ENCODE measurements around the gene CD1D. TPM values are rescaled to one million over a fixed set of nuclear protein-coding genes. Genes with fewer than 3 reads are reported as not detected.

The CD1D gene
- polyA plus RNA-seq (ENCODE audit: insufficient read length in 3 of 3) = 1 to 10 TPM; 5.6 to 6.5 (median 6.1) TPM

GRCh38 chr1:158180741-158181576, at the start of gene CD1D:
TSS of gene CD1D (plus strand) at chr1:158180895. CDS start at chr1:158181102, 207 bp downstream.
- DNase-seq (ENCODE audit: low read depth in 3 of 3, low spot score in 2 of 3) = peak in 1 of 3 donors; percentile 46

GRCh38 chr1:158131217-158131616, 49.5 kb upstream of the CD1D start:
- DNase-seq (ENCODE audit: low read depth in 3 of 3, low spot score in 2 of 3) = no peak

- DNase-seq (ENCODE audit: low read depth in 3 of 3, low spot score in 2 of 3) = no peak
Measured at GRCh38 chr1:158140764-158141192, 39.9 kb upstream of the CD1D start.

- no peak for DNase-seq (ENCODE audit: low read depth in 3 of 3, low spot score in 2 of 3)
Measured at GRCh38 chr1:158145173-158145719, 35.4 kb upstream of the CD1D start.

GRCh38 chr1:158146165-158146564, 34.5 kb upstream of the CD1D start:
- DNase-seq (ENCODE audit: low read depth in 3 of 3, low spot score in 2 of 3) = no peak

GRCh38 chr1:158146739-158147138, 34.0 kb upstream of the CD1D start:
- no peak for DNase-seq (ENCODE audit: low read depth in 3 of 3, low spot score in 2 of 3)

GRCh38 chr1:158147401-158147800, 33.3 kb upstream of the CD1D start:
- DNase-seq (ENCODE audit: low read depth in 3 of 3, low spot score in 2 of 3) = no peak

- DNase-seq (ENCODE audit: low read depth in 3 of 3, low spot score in 2 of 3) = no peak
Measured at GRCh38 chr1:158147869-158148268, 32.8 kb upstream of the CD1D start.

- DNase-seq (ENCODE audit: low read depth in 3 of 3, low spot score in 2 of 3) = no peak
Measured at GRCh38 chr1:158148468-158148867, 32.2 kb upstream of the CD1D start.

GRCh38 chr1:158149175-158149574, 31.5 kb upstream of the CD1D start:
- DNase-seq (ENCODE audit: low read depth in 3 of 3, low spot score in 2 of 3) = no peak

- peak; percentile 80 to 91 (median 88) for DNase-seq (ENCODE audit: low read depth in 3 of 3, low spot score in 2 of 3)
Measured at GRCh38 chr1:158149577-158150269, 31.0 kb upstream of the CD1D start.

- no peak for DNase-seq (ENCODE audit: low read depth in 3 of 3, low spot score in 2 of 3)
Measured at GRCh38 chr1:158150523-158150922, 30.2 kb upstream of the CD1D start.

GRCh38 chr1:158153179-158153578, 27.5 kb upstream of the CD1D start:
- DNase-seq (ENCODE audit: low read depth in 3 of 3, low spot score in 2 of 3) = no peak

- no peak for DNase-seq (ENCODE audit: low read depth in 3 of 3, low spot score in 2 of 3)
Measured at GRCh38 chr1:158153746-158154444, 26.8 kb upstream of the CD1D start.

- DNase-seq (ENCODE audit: low read depth in 3 of 3, low spot score in 2 of 3) = no peak
Measured at GRCh38 chr1:158154501-158154900, 26.2 kb upstream of the CD1D start.

- no peak for DNase-seq (ENCODE audit: low read depth in 3 of 3, low spot score in 2 of 3)
Measured at GRCh38 chr1:158155673-158156072, 25.0 kb upstream of the CD1D start.

- no peak for DNase-seq (ENCODE audit: low read depth in 3 of 3, low spot score in 2 of 3)
Measured at GRCh38 chr1:158159597-158159996, 21.1 kb upstream of the CD1D start.

GRCh38 chr1:158161446-158161845, 19.2 kb upstream of the CD1D start:
- DNase-seq (ENCODE audit: low read depth in 3 of 3, low spot score in 2 of 3) = no peak

GRCh38 chr1:158163000-158163947, 17.4 kb upstream of the CD1D start:
- no peak for DNase-seq (ENCODE audit: low read depth in 3 of 3, low spot score in 2 of 3)

- DNase-seq (ENCODE audit: low read depth in 3 of 3, low spot score in 2 of 3) = no peak
Measured at GRCh38 chr1:158169105-158169504, 11.6 kb upstream of the CD1D start.

Measured in right renal cortex interstitium (tissue), 3 donors.